ENCODE measurements around the gene LAMA1. TPM values are rescaled to one million over a fixed set of nuclear protein-coding genes. Genes with fewer than 3 reads are reported as not detected.

The LAMA1 gene
- total RNA-seq, 1 experiment from 2014 or later = not detected

DNA sequence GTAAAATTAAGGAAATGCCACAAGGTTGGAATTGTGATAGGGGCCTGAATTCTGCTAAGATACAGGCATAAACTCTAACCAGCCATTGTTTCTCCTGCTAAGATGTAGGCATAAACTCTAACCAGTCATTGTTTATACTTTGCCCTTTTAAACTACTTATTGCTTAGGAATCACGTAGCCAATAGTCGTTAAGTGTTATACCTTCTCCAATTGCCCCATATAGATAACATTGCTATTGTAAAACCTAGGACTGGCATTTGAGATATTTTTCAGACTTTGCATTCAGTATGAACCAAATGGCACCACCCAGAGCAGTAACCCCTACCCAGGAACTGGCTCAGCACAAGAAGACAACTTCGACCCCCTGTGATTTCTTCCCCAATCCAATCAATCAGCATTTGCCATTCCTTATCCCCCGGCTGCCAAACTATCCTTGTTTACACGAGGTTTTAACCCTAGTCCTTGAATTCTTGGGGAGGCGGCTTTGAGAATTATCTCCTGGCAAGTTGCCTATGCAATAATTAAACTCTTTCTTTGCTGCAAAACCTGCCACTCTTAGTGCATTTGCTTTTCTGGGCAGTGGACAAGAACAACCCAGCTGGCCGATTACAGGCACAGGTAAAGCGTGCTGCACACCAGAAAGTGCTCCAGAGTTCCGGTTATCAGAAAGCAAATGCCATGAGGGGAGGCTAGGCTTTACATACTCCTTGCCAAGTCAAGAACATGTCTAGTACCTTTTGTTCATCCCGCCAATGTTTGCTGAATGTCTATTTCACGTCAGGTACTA, 167.6 kb downstream of the LAMA1 start:
- H3F3A ChIP-seq (ENCODE audit: low read length, unreplicated experiment) = no peaks in the 10 kb centered on the region
- H3K4me1 ChIP-seq (ENCODE audit: insufficient read depth, low read length) = no peaks in the 10 kb centered on the region
- no peak overlapping the region for H3K4me2 ChIP-seq (ENCODE audit: low read length)
- no peak for DNase-seq
- H3K36me3 ChIP-seq (ENCODE audit: low read depth, low read length) = no peaks in the 10 kb centered on the region
- no peak overlapping the region for H3K27ac ChIP-seq (ENCODE audit: low read length)
- POLR2A ChIA-PET (ENCODE audit: unreplicated experiment) = no interaction called here
- CTCF ChIA-PET = no interaction called here
- no peak for ATAC-seq
- H3K9me2 ChIP-seq (replicated peaks; ENCODE audit: low read length) = no peaks in the 10 kb centered on the region
- no peak overlapping the region for H2AFZ ChIP-seq (ENCODE audit: low read length)
- no peak overlapping the region for H3K4me3 ChIP-seq (ENCODE audit: low read length)
- BruUV-seq (replicated peaks) = no TSS peak
- intact Hi-C loops (cut with micrococcal nuclease) = no loop called here
- peaks cover 87% of the 10 kb centered on the region for H3K27me3 ChIP-seq (ENCODE audit: low read length)
- no peaks in the 10 kb centered on the region for H4K20me1 ChIP-seq (ENCODE audit: low read length)
- TF ChIP-seq EZH2phosphoT487 (IDR thresholded peaks at IDR 0.05; ENCODE audit: borderline replicate concordance, low read length) (no peak), EZH2 (IDR thresholded peaks at IDR 0.05; ENCODE audit: low read length, unreplicated experiment) (no peak)
- TF ChIP-seq, protein P1, sequence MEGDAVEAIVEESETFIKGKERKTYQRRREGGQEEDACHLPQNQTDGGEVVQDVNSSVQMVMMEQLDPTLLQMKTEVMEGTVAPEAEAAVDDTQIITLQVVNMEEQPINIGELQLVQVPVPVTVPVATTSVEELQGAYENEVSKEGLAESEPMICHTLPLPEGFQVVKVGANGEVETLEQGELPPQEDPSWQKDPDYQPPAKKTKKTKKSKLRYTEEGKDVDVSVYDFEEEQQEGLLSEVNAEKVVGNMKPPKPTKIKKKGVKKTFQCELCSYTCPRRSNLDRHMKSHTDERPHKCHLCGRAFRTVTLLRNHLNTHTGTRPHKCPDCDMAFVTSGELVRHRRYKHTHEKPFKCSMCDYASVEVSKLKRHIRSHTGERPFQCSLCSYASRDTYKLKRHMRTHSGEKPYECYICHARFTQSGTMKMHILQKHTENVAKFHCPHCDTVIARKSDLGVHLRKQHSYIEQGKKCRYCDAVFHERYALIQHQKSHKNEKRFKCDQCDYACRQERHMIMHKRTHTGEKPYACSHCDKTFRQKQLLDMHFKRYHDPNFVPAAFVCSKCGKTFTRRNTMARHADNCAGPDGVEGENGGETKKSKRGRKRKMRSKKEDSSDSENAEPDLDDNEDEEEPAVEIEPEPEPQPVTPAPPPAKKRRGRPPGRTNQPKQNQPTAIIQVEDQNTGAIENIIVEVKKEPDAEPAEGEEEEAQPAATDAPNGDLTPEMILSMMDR (conservative IDR thresholded peaks at IDR 0.05; ENCODE audit: low read depth, low read length) = no peak
- no peaks in the 10 kb centered on the region for H3K9me3 ChIP-seq (ENCODE audit: low read length)
- no peak overlapping the region for H3K9ac ChIP-seq (ENCODE audit: low read length)
- no peaks in the 10 kb centered on the region for H3K79me2 ChIP-seq (ENCODE audit: low read length)

DNA sequence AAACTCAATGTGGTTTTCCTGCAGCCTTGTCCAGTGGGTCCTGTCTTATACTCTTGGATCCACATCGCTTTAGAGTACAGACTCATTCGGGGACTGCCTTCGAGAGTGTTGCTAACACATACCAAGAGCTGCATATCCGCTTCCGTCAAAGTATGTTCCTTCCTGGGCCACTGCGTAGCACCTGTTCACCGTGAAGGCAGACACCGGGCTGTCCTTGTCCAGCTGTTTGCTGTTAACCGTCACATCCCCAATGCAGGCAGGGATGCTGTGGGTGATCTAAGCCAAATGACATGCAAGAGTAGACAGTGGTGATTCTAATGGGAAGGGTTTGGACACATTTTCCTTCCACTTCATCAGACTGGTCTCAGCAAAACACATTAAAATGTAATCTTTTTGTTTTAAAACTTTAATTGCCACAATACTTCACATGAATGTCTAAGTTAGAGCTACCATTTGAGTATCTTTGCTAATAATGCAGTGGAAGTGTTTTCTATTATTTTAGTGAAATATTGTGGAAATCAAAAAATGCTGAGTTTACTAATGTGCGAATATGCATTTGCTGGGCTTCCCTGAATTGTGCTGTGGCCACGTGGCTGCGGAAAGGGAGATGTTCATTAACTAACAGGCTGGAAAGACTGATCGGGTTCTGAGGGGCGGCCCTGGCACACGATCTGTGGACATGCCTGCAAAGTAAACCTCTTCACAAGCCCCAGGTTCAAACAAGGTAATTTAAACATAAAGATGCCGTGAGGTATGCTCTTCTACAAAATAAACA, 169.1 kb downstream of the LAMA1 start:
- ChIA-PET POLR2A (ENCODE audit: unreplicated experiment) (no interaction called here), CTCF (no interaction called here)
- H3K4me2 ChIP-seq (ENCODE audit: low read length) = no peak overlapping the region
- TF ChIP-seq, protein P1 (conservative IDR thresholded peaks at IDR 0.05; ENCODE audit: low read depth, low read length) = no peak
- no peaks in the 10 kb centered on the region for H3K79me2 ChIP-seq (ENCODE audit: low read length)
- H3F3A ChIP-seq (ENCODE audit: low read length, unreplicated experiment) = no peaks in the 10 kb centered on the region
- H3K4me1 ChIP-seq (ENCODE audit: insufficient read depth, low read length) = no peaks in the 10 kb centered on the region
- no peaks in the 10 kb centered on the region for H4K20me1 ChIP-seq (ENCODE audit: low read length)
- no peak overlapping the region for H3K9ac ChIP-seq (ENCODE audit: low read length)
- H3K27me3 ChIP-seq (ENCODE audit: low read length) = peaks cover 83% of the 10 kb centered on the region
- no peak overlapping the region for H3K27ac ChIP-seq (ENCODE audit: low read length)
- no peaks in the 10 kb centered on the region for H3K36me3 ChIP-seq (ENCODE audit: low read depth, low read length)
- ATAC-seq = no peak
- no peak overlapping the region for H3K4me3 ChIP-seq (ENCODE audit: low read length)
- no peaks in the 10 kb centered on the region for H3K9me2 ChIP-seq (replicated peaks; ENCODE audit: low read length)
- no peak for DNase-seq
- H2AFZ ChIP-seq (ENCODE audit: low read length) = no peak overlapping the region
- intact Hi-C loops (cut with micrococcal nuclease) = no loop called here
- H3K9me3 ChIP-seq (ENCODE audit: low read length) = no peaks in the 10 kb centered on the region
- no TSS peak for BruUV-seq (replicated peaks)
